Stimulated activated naive CD8-positive, alpha-beta T cell treated with anti-CD3 and anti-CD28 coated beads, Interleukin-15, Interleukin-2, amounts not matched to agents 100 ng/mL and 50 ng/mL, for 24 hours (primary cell): ENCODE results near the gene A1BG.
"Not testable (repeated sequence)": the region's sequence is repeated elsewhere in the genome, so short reads cannot be mapped to it uniquely, and the experiment has no call there.

Experiments
- H3K27ac Mint-ChIP-seq: one replicate; pipeline ENCODE4 v1.8.0; 2021; ENCODE audit warnings: mild to moderate bottlenecking, mixed read lengths
- H3K27me3 Mint-ChIP-seq: one replicate; pipeline ENCODE4 v1.8.0; 2021; ENCODE audit warnings: mixed read lengths
- H3K36me3 Mint-ChIP-seq: one replicate; pipeline ENCODE4 v1.8.0; 2021; ENCODE audit warnings: low read depth, mixed read lengths
- H3K4me1 Mint-ChIP-seq: one replicate; pipeline ENCODE4 v1.8.0; 2021; ENCODE audit warnings: low read depth, mixed read lengths
- H3K4me3 Mint-ChIP-seq: one replicate; pipeline ENCODE4 v1.8.0; 2021; ENCODE audit warnings: mild to moderate bottlenecking, mixed read lengths
- H3K9me3 Mint-ChIP-seq: one replicate; pipeline ENCODE4 v1.8.0; 2021; ENCODE audit warnings: mixed read lengths

Gene A1BG

GRCh38 chr19:58355215-58355796 lies 2.0 kb upstream of the A1BG start:
- peaks cover 13% of the 10 kb centered on the region for H3K4me1 Mint-ChIP-seq
- no peaks in the 10 kb centered on the region for H3K27me3 Mint-ChIP-seq
- H3K4me3 Mint-ChIP-seq = peak overlapping the region; percentile 43
- no peak overlapping the region for H3K27ac Mint-ChIP-seq
- no peaks in the 10 kb centered on the region for H3K36me3 Mint-ChIP-seq
- no peaks in the 10 kb centered on the region for H3K9me3 Mint-ChIP-seq

DNA sequence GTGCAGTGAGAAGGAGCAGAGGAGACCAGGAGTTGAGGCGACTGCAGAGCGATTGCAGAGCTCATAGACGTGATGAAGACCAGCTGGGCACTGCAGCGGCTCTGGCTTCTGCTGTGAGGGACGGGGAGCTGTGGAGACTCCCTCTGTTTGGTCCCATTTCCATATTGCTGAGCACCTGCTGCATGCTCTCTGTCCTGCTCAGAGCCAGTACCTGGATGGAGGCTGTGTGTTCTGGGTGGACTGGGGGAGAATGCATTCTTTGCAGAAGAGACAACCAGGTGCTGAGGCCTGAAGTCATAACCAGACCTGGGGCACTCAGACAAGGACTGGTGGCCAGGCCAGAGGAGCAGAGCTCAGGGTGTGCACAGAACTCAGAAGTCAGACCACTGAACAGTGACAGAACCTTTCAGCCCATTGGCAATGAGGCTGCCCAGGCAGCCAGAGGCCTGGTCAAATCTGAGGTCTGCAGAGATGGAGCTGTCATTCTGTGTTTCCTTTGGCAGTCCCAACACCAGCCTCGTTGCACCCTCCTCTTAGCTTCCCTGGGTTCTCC lies 1.3 kb upstream of the A1BG start:
- no peak overlapping the region for H3K27ac Mint-ChIP-seq
- no peaks in the 10 kb centered on the region for H3K27me3 Mint-ChIP-seq
- peaks cover 3% of the 10 kb centered on the region for H3K36me3 Mint-ChIP-seq
- H3K4me3 Mint-ChIP-seq = no peak overlapping the region
- H3K9me3 Mint-ChIP-seq = no peaks in the 10 kb centered on the region
- peaks cover 15% of the 10 kb centered on the region for H3K4me1 Mint-ChIP-seq

GRCh38 chr19:58353717-58354477 lies 605 bp upstream of the A1BG start:
- Mint-ChIP-seq H3K9me3 (no peaks in the 10 kb centered on the region), H3K36me3 (peaks cover 5% of the 10 kb centered on the region), H3K27ac (no peak overlapping the region), H3K27me3 (no peaks in the 10 kb centered on the region), H3K4me1 (peaks cover 19% of the 10 kb centered on the region), H3K4me3 (no peak overlapping the region)

DNA sequence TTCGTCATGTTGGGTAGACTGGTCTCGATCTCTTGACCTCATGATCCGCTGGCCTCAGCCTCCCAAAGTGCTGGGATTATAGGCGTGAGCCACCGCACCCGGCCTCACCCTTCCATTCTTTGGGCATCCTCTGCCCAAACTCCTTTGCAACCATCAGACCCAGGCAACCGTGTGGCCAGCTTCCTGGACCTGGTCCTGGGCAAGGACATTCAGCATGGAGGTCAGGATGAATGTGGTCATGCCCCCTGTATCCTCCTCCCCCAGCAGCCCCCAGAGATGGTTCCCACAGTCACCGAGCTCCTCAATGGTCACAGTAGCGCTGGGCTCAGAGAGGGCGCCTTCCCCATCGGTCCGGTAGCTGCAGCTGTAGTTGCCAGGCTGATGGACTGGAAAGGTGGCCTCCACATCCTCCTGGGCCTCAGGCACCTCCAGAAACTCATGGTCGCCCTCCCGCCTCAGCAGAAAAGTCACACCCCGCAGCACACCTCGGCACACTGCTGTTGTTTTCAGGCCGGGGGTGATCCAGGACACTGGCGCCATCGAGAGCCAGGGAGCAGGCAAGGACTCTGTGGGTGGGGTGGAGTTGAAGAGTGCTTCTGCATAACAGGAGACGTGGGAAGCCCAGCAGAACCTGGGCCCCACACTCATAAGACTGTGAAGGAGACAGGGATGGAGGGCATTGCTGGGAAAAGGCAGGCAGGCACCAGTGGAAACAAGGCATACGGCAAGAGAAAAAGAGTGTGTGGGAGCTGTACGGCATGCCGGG lies 1.1 kb downstream of the A1BG start:
- Mint-ChIP-seq H3K27ac (no peak overlapping the region), H3K36me3 (peaks cover 5% of the 10 kb centered on the region), H3K4me3 (no peak overlapping the region), H3K27me3 (no peaks in the 10 kb centered on the region), H3K4me1 (peaks cover 28% of the 10 kb centered on the region), H3K9me3 (no peaks in the 10 kb centered on the region)

GRCh38 chr19:58351558-58351878 lies 1.8 kb downstream of the A1BG start:
- H3K9me3 Mint-ChIP-seq = no peaks in the 10 kb centered on the region
- peaks cover 31% of the 10 kb centered on the region for H3K4me1 Mint-ChIP-seq
- no peak overlapping the region for H3K27ac Mint-ChIP-seq
- peaks cover 5% of the 10 kb centered on the region for H3K36me3 Mint-ChIP-seq
- H3K27me3 Mint-ChIP-seq = no peaks in the 10 kb centered on the region
- H3K4me3 Mint-ChIP-seq = no peak overlapping the region

- Mint-ChIP-seq H3K4me3 (no peak overlapping the region), H3K9me3 (no peaks in the 10 kb centered on the region), H3K36me3 (peaks cover 5% of the 10 kb centered on the region), H3K27me3 (no peaks in the 10 kb centered on the region), H3K4me1 (peaks cover 30% of the 10 kb centered on the region), H3K27ac (no peak overlapping the region)
Measured at GRCh38 chr19:58350871-58351557, 2.3 kb downstream of the A1BG start.

GRCh38 chr19:58350001-58350861 lies 3.1 kb downstream of the A1BG start:
- H3K4me1 Mint-ChIP-seq = peaks cover 32% of the 10 kb centered on the region
- no peak overlapping the region for H3K27ac Mint-ChIP-seq
- no peak overlapping the region for H3K4me3 Mint-ChIP-seq
- H3K9me3 Mint-ChIP-seq = no peaks in the 10 kb centered on the region
- no peaks in the 10 kb centered on the region for H3K27me3 Mint-ChIP-seq
- H3K36me3 Mint-ChIP-seq = peaks cover 9% of the 10 kb centered on the region

- peaks cover 29% of the 10 kb centered on the region for H3K4me1 Mint-ChIP-seq
- peak overlapping the region; percentile 55 for H3K27ac Mint-ChIP-seq
- H3K9me3 Mint-ChIP-seq = no peaks in the 10 kb centered on the region
- H3K36me3 Mint-ChIP-seq = peaks cover 9% of the 10 kb centered on the region
- no peak overlapping the region for H3K4me3 Mint-ChIP-seq
- no peaks in the 10 kb centered on the region for H3K27me3 Mint-ChIP-seq
Measured at GRCh38 chr19:58349590-58349989, 3.7 kb downstream of the A1BG start.

DNA sequence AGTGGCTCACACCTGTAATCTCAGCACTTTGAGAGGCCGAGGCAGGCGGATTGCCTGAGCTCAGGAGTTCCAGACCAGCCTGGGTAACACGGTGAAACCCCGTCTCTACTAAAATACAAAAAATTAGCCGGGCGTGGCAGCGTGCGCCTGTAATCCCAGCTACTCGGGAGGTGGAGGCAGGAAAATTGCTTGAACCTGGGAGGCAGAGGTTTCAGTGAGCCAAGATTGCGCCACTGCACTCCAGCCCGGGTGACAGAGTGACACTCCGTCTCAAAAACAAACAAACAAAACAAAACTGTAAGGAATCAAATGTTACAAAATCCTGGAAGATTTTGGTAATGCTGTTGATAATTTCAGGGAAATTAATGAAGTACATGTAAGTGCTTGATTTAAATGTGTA lies 5.2 kb downstream of the A1BG start:
- peaks cover 29% of the 10 kb centered on the region for H3K4me1 Mint-ChIP-seq
- not testable (repeated sequence) for H3K9me3 Mint-ChIP-seq, H3K36me3 Mint-ChIP-seq, H3K27me3 Mint-ChIP-seq
- H3K4me3 Mint-ChIP-seq = peak overlapping the region; percentile 95
- H3K27ac Mint-ChIP-seq = peak overlapping the region; percentile 91

DNA sequence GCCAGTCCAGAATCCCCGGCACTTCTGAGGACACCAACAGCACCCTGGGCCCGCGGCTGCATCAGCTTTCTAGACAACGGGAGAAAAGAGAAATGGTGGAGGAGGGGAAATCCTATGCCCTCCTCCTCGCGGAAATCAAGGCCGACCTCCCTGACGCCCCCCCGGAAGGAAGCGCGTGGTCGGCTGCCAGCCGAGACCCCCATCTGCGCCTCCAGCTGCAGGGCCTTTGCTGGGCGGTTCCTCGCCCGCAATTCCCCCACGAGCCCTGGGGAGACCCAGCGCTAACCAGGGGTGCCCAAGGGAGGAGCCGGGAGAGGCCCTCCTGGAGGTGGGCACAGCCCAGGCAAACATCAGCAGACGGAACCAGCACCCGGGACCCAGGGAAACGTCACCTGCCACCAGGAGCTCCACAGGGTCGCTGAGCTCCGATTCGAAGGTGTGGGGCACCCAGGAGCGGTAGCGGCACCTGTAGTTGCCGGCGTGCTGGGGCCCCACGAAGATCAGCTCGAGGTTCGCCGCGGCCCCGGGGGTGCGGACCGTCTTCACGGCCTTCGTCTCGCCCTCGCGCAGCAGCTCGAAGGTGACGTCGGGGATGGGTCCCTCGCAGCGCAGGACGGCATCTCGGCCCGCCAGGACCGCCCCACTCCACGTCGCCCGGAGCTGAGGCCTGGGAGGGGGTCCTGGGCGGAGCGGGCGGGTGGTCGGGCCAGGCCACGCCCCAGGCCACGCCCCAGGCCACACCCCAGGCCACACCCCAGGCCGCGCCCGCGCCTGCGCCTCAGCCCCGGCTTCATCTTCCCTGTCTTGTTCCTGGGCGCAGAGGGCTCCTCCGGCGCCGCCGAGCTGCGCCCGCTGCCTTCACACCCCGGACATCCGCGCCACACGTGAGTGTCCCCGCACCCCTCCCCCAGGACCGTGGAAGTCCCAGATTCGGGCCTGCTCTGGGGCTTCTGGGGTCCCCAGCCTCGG lies 6.0 kb downstream of the A1BG start:
- Mint-ChIP-seq H3K36me3 (peaks cover 13% of the 10 kb centered on the region), H3K4me3 (peak overlapping the region; percentile 95), H3K27ac (peak overlapping the region; percentile 91), H3K4me1 (peaks cover 29% of the 10 kb centered on the region), H3K27me3 (no peaks in the 10 kb centered on the region), H3K9me3 (no peaks in the 10 kb centered on the region)

DNA sequence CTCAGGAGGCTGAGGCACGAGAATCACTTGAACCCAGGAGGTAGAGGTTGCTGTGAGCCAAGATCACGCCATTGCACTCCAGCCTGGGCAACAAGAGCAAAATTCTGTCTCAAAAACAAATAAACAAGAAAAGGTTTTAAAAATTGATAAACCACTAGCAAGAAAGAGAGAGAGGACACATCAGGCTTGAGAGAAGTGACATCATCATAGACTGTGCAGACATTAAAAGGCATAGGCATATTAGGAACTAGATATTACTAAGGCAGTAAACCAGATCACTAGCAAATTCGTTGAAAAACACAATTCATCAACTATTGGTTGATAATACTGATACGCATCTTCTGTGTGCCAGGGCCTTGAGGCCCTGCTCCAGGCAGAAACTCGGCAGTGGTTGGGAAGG lies 7.7 kb downstream of the A1BG start:
- Mint-ChIP-seq H3K27ac (peak overlapping the region; percentile 23), H3K4me1 (peaks cover 29% of the 10 kb centered on the region), H3K27me3 (no peaks in the 10 kb centered on the region), H3K36me3 (peaks cover 23% of the 10 kb centered on the region), H3K9me3 (no peaks in the 10 kb centered on the region), H3K4me3 (peak overlapping the region; percentile 95)

DNA sequence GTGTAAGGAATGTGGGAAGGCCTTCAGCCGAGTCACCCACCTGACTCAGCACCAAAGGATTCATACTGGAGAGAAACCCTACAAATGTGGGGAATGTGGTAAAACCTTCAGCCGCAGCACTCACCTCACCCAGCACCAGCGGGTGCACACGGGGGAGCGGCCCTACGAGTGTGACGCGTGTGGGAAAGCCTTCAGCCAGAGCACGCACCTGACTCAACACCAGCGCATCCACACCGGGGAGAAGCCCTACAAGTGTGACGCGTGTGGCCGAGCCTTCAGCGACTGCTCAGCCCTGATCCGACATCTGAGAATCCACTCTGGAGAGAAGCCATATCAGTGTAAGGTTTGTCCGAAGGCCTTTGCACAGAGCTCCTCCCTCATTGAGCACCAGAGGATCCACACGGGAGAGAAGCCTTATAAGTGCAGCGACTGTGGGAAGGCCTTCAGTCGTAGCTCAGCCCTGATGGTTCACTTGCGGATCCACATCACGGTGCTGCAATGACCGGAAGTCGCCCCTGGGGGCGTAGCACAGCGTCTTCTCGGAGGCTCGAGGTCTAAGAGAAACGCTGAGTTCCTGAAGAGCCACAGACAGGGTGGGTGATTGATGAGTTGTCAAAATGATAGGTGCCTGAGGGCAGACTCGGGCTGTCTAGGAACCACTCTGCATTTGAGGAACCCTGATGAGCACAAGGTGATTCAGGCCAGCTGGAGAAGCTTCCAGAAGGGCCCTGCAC lies 14.3 kb downstream of the A1BG start:
- Mint-ChIP-seq H3K27ac (no peak overlapping the region), H3K27me3 (no peaks in the 10 kb centered on the region), H3K4me3 (no peak overlapping the region), H3K4me1 (no peaks in the 10 kb centered on the region), H3K36me3 (peaks cover 44% of the 10 kb centered on the region), H3K9me3 (no peaks in the 10 kb centered on the region)

DNA sequence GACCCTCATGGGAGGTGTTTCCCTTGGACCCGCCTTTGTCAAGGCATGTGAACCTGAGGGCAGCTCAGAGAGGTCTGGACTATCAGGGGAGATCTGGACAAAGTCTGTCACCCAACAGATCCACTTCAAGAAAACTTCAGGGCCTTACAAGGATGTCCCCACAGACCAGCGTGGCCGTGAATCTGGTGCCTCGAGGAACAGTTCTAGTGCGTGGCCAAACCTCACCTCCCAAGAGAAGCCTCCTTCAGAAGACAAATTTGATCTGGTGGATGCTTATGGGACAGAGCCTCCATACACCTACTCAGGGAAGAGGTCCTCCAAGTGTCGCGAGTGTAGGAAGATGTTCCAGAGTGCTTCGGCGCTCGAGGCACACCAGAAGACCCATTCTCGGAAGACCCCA lies 15.0 kb downstream of the A1BG start:
- H3K36me3 Mint-ChIP-seq = peaks cover 44% of the 10 kb centered on the region
- no peak overlapping the region for H3K27ac Mint-ChIP-seq
- H3K27me3 Mint-ChIP-seq = no peaks in the 10 kb centered on the region
- no peaks in the 10 kb centered on the region for H3K4me1 Mint-ChIP-seq
- H3K4me3 Mint-ChIP-seq = no peak overlapping the region
- H3K9me3 Mint-ChIP-seq = no peaks in the 10 kb centered on the region
